ENCODE data around the gene RARA.

RARA gene

GRCh38 chr17:40348136-40348504 lies 39.1 kb downstream of the RARA start:
- no peak overlapping the region for H3K4me3 ChIP-seq (ENCODE audit: low read depth, low read length)
- no peak for TF ChIP-seq CTCF (IDR thresholded peaks at IDR 0.05; ENCODE audit: low read depth, low read length, missing control alignments)
- in situ Hi-C loops (cut with HindIII; ENCODE audit: low sequenced_read_pairs), result no loop called here
- DNase-seq (ENCODE audit: low read depth), result no peak

- in situ Hi-C loops (cut with HindIII; ENCODE audit: low sequenced_read_pairs), result no loop called here
- TF ChIP-seq CTCF (IDR thresholded peaks at IDR 0.05; ENCODE audit: low read depth, low read length, missing control alignments), result no peak
- H3K4me3 ChIP-seq (ENCODE audit: low read depth, low read length), result no peak overlapping the region
- no peak for DNase-seq (ENCODE audit: low read depth)
Measured at GRCh38 chr17:40348562-40349476, 39.8 kb downstream of the RARA start.

- in situ Hi-C loops (cut with HindIII; ENCODE audit: low sequenced_read_pairs), result no loop called here
- DNase-seq (ENCODE audit: low read depth), result no peak
- TF ChIP-seq CTCF (IDR thresholded peaks at IDR 0.05; ENCODE audit: low read depth, low read length, missing control alignments), result no peak
- no peak overlapping the region for H3K4me3 ChIP-seq (ENCODE audit: low read depth, low read length)
Measured at GRCh38 chr17:40349477-40349894, 40.5 kb downstream of the RARA start.

- in situ Hi-C loops (cut with HindIII; ENCODE audit: low sequenced_read_pairs), result loop anchor here (5.0 kb wide), 1 partner anchor 48 kb away; no protein-coding TSS in a partner anchor
- TF ChIP-seq CTCF (IDR thresholded peaks at IDR 0.05; ENCODE audit: low read depth, low read length, missing control alignments), result no peak
- no peak for DNase-seq (ENCODE audit: low read depth)
- no peak overlapping the region for H3K4me3 ChIP-seq (ENCODE audit: low read depth, low read length)
Measured at GRCh38 chr17:40349895-40350688, 41.1 kb downstream of the RARA start.

GRCh38 chr17:40350689-40351358 lies 41.8 kb downstream of the RARA start:
- H3K4me3 ChIP-seq (ENCODE audit: low read depth, low read length), result no peak overlapping the region
- TF ChIP-seq CTCF (IDR thresholded peaks at IDR 0.05; ENCODE audit: low read depth, low read length, missing control alignments), result no peak
- in situ Hi-C loops (cut with HindIII; ENCODE audit: low sequenced_read_pairs), result loop anchor here (5.0 kb wide), 1 partner anchor 49 kb away; no protein-coding TSS in a partner anchor
- DNase-seq (ENCODE audit: low read depth), result no peak

Data from astrocyte of the cerebellum (primary cell).